Spleen (tissue), 11 donors: ENCODE results near the gene TACC2. TPM values are rescaled to one million over a fixed set of nuclear protein-coding genes. Genes with fewer than 3 reads are reported as not detected.

ENCODE experiments used
- DNase-seq: peaks from one replicate; pipeline ENCODE4 v3.0.0-alpha.2; 2020
- H3K27ac ChIP-seq, 8 donors: fragments of 200-600 bp; sonication (generic) in 7 of 8; 1 replicate in 4 of 8; 2 replicates in 4 of 8; pipeline versions ENCODE4 v1.5.0 to v1.8.0; 2016 to 2021; ENCODE audit warnings: inconsistent platforms in 4 of 8, mild to moderate bottlenecking in 4 of 8, moderate library complexity in 1 of 8
- H3K27me3 ChIP-seq, 7 donors: fragments of 200-600 bp; sonication (generic) in 6 of 7; replicated peaks in 1 of 7; 1 replicate in 4 of 7; 2 replicates in 3 of 7; pipeline versions ENCODE4 v1.5.0 to v1.8.0; 2016 to 2021; ENCODE audit warnings: inconsistent platforms in 3 of 7, mild to moderate bottlenecking in 1 of 7
- H3K36me3 ChIP-seq, 6 donors: fragments of 200-600 bp; sonication (generic) in 5 of 6; 1 replicate in 4 of 6; 2 replicates in 2 of 6; pipeline versions ENCODE4 v1.5.0 to v1.8.0; 2016 to 2021; ENCODE audit warnings: inconsistent platforms in 2 of 6
- H3K4me1 ChIP-seq, 6 donors: fragments of 200-600 bp; sonication (generic) in 5 of 6; 1 replicate in 3 of 6; 2 replicates in 3 of 6; pipeline versions ENCODE4 v1.5.0 to v1.8.0; 2016 to 2021; ENCODE audit warnings: inconsistent platforms in 3 of 6
- H3K4me3 ChIP-seq, 8 donors: fragments of 200-600 bp; sonication (generic) in 7 of 8; 1 replicate in 4 of 8; 2 replicates in 4 of 8; pipeline versions ENCODE4 v1.5.0 to v1.8.0; 2016 to 2021; ENCODE audit warnings: inconsistent platforms in 4 of 8, mild to moderate bottlenecking in 4 of 8, moderate library complexity in 2 of 8
- H3K9me3 ChIP-seq, 8 donors: fragments of 200-600 bp; sonication (generic) in 7 of 8; 1 replicate in 4 of 8; 2 replicates in 4 of 8; pipeline versions ENCODE4 v1.5.0 to v1.8.0; 2016 to 2021; ENCODE audit warnings: inconsistent platforms in 4 of 8
- POLR2A ChIP-seq, 3 donors: fragments of 450-650 bp; IDR thresholded peaks; one replicate each; pipeline ENCODE4 v1.5.1; 2017; ENCODE audit warnings: antibody characterized with exemption in 3 of 3, mild to moderate bottlenecking in 1 of 3
- POLR2AphosphoS5 ChIP-seq, 3 donors: sonication (generic); formaldehyde crosslinking; IDR thresholded peaks; one replicate each; pipeline ENCODE4 v1.5.1; 2017; ENCODE audit warnings: antibody characterized with exemption in 3 of 3
- WGBS, 5 donors: extraction: QIAGEN DNeasy Blood & Tissue Kit in 3 of 5; methylation state at CpG; one replicate each; pipeline versions ENCODE4 v1.1.5 to v1.1.7; 2013 to 2018; 5-methylcytosine and 5-hydroxymethylcytosine counted together
- intact Hi-C: fragments of 100-400 bp; cut with DNase I; formaldehyde crosslinking; loops from one replicate; pipeline ENCODE4 v1.15.0; 2023; ENCODE audit warnings: low total_unique reads
- polyA plus RNA-seq, 3 donors: library from polyadenylated mRNA; stranded (reverse); fragments of 200-250 nt; gene quantifications; one replicate each; pipeline ENCODE4 v1.2.1, GENCODE V29; 2013
- total RNA-seq, 7 donors: library from RNA; depleted of rRNA in 3 of 7; stranded (reverse); fragments of >200 nt in 3 of 7; fragmentation: NEBNext Ultra II Directional in 4 of 7; extraction: Animal tissue kit (Norgen Biotek cat#: 25700) in 4 of 7; gene quantifications; one replicate each; pipeline versions ENCODE4 v1.1.0 to v1.2.1, GENCODE V29; 2016 to 2021
- TF ChIP-seq, protein P1 (sequence below), 11 experiments: fragments of 200-600 bp in 7 of 11; fragments of 450-650 bp in 4 of 11; sonication (generic) in 4 of 11; IDR thresholded peaks in 8 of 11; conservative IDR thresholded peaks in 3 of 11; 1 replicate in 7 of 11; 2 replicates in 4 of 11; pipeline versions ENCODE4 v1.4.0 to v1.8.0; 2016 to 2021; ENCODE audit warnings: antibody characterized with exemption in 11 of 11, inconsistent platforms in 4 of 11, mild to moderate bottlenecking in 1 of 11
- donor health status: healthy with polysubstance abuse.
- donor health status: DM: no; HTN: no; CAD: no; lungs with moderate emphysema.
- donor health status: DM: no; HTN: no; CAD: no.
- donor health status: Bipolar disorder and iron deficiency.
- donor health status: healthy.
- donor health status: DM: no; HTN: no; CAD: no.
- donor health status: DM: yes; HTN: yes; CAD: no.

Gene TACC2
- total and polyA plus RNA-seq, 10 donors: 2.4 to 13.9 (median 4.5) TPM

DNA sequence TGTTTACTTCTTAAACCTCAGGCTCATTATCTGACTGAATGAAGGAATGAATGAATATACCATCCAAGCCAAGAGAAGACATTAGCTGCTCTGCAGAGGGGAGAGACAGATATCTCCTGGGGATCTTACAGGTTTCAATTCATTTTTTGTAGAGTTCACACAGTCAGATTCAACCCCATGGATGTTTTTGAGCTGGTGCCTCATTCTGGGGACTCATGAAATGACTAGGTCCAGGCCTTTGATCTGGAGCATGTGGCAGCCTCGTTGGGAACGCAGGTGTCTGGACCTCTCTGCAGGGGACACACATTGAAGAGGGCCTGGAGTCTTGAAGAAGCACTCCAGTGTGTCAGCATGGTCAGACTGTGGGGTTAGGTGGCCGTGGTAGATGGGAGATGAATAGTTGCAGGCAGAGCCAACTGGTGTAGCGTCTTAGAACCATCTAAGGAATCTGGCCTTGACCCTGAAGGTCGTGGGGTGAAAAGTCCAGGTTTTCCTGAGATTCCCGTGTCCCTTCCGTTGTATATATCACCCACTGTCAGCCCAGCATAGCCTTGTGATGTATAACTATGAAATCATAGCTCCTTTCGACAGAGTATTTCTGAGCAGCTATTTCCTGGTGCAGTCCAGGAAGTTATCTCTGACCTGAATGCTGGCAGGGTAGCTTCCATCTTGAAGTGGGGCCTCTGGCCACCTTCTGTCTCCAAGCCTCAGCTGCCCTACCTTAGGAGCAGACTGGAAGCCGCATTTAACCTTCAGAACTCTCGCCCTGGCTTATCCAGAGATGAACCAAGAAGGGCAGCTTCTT is 304.4 kb downstream of the TACC2 start:
- Histone ChIP-seq H3K27ac (no peak overlapping the region), H3K9me3 (no peaks in the 10 kb centered on the region), H3K4me1 (no peaks in the 10 kb centered on the region), H3K4me3 (no peak overlapping the region), H3K36me3 (no peaks in the 10 kb centered on the region), H3K27me3 (peaks cover 0 to 22% (median 0%) of the 10 kb centered on the region in 7 donors)
- TF ChIP-seq POLR2A (IDR thresholded peaks at IDR 0.05): no peak
- TF ChIP-seq, protein P1, sequence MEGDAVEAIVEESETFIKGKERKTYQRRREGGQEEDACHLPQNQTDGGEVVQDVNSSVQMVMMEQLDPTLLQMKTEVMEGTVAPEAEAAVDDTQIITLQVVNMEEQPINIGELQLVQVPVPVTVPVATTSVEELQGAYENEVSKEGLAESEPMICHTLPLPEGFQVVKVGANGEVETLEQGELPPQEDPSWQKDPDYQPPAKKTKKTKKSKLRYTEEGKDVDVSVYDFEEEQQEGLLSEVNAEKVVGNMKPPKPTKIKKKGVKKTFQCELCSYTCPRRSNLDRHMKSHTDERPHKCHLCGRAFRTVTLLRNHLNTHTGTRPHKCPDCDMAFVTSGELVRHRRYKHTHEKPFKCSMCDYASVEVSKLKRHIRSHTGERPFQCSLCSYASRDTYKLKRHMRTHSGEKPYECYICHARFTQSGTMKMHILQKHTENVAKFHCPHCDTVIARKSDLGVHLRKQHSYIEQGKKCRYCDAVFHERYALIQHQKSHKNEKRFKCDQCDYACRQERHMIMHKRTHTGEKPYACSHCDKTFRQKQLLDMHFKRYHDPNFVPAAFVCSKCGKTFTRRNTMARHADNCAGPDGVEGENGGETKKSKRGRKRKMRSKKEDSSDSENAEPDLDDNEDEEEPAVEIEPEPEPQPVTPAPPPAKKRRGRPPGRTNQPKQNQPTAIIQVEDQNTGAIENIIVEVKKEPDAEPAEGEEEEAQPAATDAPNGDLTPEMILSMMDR (IDR thresholded peaks at IDR 0.05 in 8 of 11, conservative IDR thresholded peaks at IDR 0.05 in 3 of 11): no peak
- no peak for TF ChIP-seq POLR2AphosphoS5 (IDR thresholded peaks at IDR 0.05)
- DNase-seq: no peak
- intact Hi-C loops: no loop called here
- 64 to 79% (median 74%) methylated on average over 10 of the region's 10 CpGs for WGBS, 5 donors

DNA sequence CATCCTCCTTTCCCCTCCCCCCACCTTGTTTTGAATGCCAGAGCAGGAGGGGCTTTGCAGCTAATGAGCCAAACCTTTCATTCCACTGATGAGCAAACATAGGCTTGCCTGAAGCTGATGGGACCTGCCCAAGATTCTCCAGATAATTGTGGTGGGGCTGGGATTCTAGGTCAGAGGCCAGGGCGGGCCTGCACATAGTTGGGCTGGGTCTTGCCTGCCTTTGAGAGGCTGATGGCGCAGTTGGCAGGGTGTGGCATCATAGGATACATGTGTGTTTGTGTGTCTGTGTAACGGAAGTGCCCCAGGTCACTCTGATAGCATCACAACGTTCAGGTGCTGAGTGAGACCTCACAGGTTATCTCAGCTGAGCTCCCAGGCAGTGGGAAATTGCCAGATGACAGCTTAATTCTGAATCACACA is 305.0 kb downstream of the TACC2 start:
- intact Hi-C loops: no loop called here

DNA sequence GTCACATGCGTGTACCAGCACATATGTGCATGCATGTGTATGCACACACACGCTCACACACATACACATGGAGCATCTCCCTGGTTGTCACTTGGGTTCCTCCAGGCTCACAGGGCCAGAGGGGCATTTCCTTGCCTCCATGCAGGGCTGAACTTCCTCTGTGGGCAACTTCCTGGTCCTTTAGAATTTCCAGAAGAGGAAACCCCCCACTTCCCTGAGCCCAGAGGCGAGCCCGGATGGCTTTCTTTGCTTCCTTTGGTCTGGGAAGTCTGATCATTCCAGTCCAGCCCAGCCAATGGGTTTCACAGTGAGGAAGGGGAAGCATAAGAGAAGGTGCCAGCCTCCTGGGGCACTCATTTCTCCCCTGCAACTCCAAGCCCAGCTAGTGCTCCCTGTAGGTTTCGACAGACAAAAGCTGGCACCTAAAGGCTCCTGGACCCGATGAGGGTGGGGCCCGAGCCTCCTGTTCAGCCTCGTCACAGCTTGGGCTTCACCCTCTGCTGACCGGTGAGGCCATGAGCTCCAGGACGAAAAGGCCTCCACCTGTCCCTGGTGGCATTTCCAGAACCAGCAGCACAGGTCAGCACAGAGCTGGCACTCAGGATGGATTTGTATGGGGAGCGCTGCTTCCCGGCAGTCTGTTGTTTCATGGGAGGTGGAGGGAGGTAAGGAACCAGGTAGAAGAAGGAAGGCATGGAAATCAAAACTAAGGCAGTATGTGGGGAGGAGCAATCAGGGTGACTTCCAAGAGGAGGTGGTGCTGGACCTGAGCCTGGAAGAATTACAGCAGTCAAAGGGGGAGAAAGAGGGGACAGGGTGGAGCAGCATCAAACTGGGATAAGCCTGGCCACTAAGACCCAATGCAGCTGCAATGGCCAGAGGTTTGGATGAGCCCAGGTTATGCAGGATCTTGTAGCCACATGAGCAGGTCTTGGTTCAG is 305.8 kb downstream of the TACC2 start:
- Histone ChIP-seq H3K27ac (no peak overlapping the region), H3K27me3 (peaks cover 0 to 27% (median 0%) of the 10 kb centered on the region in 7 donors), H3K4me1 (peaks cover 0 to 7% (median 4%) of the 10 kb centered on the region in 6 donors), H3K36me3 (no peaks in the 10 kb centered on the region), H3K9me3 (no peaks in the 10 kb centered on the region), H3K4me3 (no peak overlapping the region)
- intact Hi-C loops: loop anchor here (5.0 kb wide), 2 partner anchors 143 to 273 kb away; no protein-coding TSS in a partner anchor
- TF ChIP-seq POLR2AphosphoS5 (IDR thresholded peaks at IDR 0.05) (no peak), POLR2A (IDR thresholded peaks at IDR 0.05) (no peak)
- TF ChIP-seq, protein P1 (IDR thresholded peaks at IDR 0.05 in 8 of 11, conservative IDR thresholded peaks at IDR 0.05 in 3 of 11): no peak
- 83 to 85% (median 85%) methylated on average over 10 to 12 of the region's 12 CpGs for WGBS, 5 donors
- no peak for DNase-seq

More for the DNA sequence above, 305.0 kb downstream of the TACC2 start:
- H3K4me1 ChIP-seq: peaks cover 0 to 5% (median 3%) of the 10 kb centered on the region in 6 donors
- H3K36me3 ChIP-seq: no peaks in the 10 kb centered on the region
- no peak for DNase-seq
- H3K27ac ChIP-seq: no peak overlapping the region
- TF ChIP-seq, protein P1 (IDR thresholded peaks at IDR 0.05 in 8 of 11, conservative IDR thresholded peaks at IDR 0.05 in 3 of 11): no peak
- TF ChIP-seq POLR2A (IDR thresholded peaks at IDR 0.05): no peak
- no peak for TF ChIP-seq POLR2AphosphoS5 (IDR thresholded peaks at IDR 0.05)
- H3K9me3 ChIP-seq: no peaks in the 10 kb centered on the region
- no peak overlapping the region for H3K4me3 ChIP-seq
- H3K27me3 ChIP-seq: peaks cover 0 to 21% (median 0%) of the 10 kb centered on the region in 7 donors
- WGBS, 5 donors: 79 to 94% (median 84%) methylated on average over 2 to 4 of the region's 4 CpGs
